GM13977 (cell line): ENCODE data around the gene ECPAS.
A peak's percentile ranks its signal among the peaks of the same experiment; 100 is the strongest.

Source experiments
- DNase-seq: peaks from one replicate; pipeline ENCODE4 v3.0.0; 2012; ENCODE audit warnings: low spot score
- CTCF ChIP-seq: IDR thresholded peaks from 2 replicates; pipeline ENCODE4 v1.5.1; 2012; ENCODE audit warnings: mild to moderate bottlenecking, control low read depth; ENCODE audit not compliant: insufficient read depth; ENCODE audit errors: extremely low read depth, missing control alignments
- in situ Hi-C: fragments of 300-500 bp; cut with MboI; formaldehyde crosslinking; loops from one replicate; pipeline ENCODE4 v1.12.0; 2022; ENCODE audit warnings: low sequenced_read_pairs, low pct_unique_long_range_greater_than_20kb, mixed read lengths, inconsistent platforms; ENCODE audit not compliant: unreplicated experiment

The ECPAS gene, protein sequence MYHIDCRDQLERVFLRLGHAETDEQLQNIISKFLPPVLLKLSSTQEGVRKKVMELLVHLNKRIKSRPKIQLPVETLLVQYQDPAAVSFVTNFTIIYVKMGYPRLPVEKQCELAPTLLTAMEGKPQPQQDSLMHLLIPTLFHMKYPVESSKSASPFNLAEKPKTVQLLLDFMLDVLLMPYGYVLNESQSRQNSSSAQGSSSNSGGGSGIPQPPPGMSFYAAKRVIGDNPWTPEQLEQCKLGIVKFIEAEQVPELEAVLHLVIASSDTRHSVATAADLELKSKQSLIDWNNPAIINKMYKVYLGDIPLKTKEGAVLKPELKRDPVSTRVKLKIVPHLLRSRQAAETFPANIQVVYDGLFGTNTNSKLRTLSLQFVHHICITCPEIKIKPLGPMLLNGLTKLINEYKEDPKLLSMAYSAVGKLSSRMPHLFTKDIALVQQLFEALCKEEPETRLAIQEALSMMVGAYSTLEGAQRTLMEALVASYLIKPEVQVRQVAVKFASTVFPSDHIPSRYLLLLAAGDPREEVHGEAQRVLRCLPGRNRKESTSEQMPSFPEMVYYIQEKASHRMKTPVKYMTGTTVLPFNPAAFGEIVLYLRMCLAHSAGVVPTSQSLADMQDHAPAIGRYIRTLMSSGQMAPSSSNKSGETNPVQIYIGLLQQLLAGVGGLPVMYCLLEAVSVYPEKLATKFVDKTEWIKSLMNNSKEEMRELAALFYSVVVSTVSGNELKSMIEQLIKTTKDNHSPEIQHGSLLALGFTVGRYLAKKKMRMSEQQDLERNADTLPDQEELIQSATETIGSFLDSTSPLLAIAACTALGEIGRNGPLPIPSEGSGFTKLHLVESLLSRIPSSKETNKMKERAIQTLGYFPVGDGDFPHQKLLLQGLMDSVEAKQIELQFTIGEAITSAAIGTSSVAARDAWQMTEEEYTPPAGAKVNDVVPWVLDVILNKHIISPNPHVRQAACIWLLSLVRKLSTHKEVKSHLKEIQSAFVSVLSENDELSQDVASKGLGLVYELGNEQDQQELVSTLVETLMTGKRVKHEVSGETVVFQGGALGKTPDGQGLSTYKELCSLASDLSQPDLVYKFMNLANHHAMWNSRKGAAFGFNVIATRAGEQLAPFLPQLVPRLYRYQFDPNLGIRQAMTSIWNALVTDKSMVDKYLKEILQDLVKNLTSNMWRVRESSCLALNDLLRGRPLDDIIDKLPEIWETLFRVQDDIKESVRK (N-terminal part only)

GRCh38 chr9:111483858-111484571 is at the start of gene ECPAS:
TSS of gene ECPAS (minus strand) at chr9:111484383. CDS start at chr9:111472918, 11,465 bp downstream.
- no peak for TF ChIP-seq CTCF
- peak; percentile 91 for DNase-seq
- in situ Hi-C loops: no loop called here

DNA sequence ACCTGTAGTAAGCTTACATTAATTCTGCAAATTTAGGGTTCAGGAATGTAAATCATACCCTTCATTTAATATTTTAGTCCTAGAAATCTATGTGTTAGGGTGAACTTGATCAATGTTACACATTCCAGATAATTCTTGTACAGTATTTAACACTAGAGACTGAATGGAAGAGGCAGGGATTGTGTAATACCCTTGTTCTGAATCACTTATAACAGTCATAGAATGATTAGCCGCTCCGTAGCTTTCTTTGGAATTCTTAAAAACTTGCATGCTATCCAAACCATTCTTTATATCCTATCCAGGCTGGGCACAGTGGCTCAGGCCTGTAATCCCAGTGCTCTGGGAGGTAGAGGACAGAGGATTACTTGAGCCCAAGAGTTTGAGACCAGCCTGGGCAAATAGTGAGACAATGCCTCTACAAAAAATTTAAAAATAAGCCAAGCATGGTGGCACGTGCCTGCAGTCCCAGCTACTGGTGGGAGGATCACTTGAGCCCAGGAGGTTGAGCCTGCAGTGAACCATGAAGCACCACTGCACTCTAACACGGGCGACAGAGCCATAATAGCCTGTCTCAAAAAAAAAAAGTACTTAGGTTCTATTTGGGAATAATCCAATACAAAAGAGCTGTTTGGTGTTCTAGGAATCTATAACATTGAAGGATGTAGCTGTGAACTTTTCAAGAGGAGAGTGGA is 49.1 kb upstream of the ECPAS start:
- in situ Hi-C loops: no loop called here
- no peak for DNase-seq
- TF ChIP-seq CTCF: no peak

DNA sequence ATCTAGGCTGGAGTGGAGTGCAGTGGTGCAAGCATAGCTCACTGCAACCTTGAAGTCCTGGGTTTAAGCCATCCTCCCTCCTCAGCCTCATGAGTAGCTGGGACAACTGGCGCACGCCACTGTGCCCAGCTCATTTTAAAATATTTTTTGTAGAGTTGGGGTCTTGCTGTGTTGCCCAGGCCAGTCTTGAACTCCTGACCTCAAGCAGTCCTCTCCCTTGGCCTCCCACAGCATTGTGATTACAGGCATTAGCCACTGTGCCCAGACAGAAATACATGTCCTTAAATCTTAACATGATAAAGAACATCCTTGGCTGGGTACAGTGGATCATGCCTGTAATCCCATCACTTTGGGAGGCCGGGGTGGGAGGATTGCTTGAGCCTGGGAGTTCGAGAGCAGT is 47.5 kb upstream of the ECPAS start:
- no peak for DNase-seq
- in situ Hi-C loops: no loop called here
- no peak for TF ChIP-seq CTCF

DNA sequence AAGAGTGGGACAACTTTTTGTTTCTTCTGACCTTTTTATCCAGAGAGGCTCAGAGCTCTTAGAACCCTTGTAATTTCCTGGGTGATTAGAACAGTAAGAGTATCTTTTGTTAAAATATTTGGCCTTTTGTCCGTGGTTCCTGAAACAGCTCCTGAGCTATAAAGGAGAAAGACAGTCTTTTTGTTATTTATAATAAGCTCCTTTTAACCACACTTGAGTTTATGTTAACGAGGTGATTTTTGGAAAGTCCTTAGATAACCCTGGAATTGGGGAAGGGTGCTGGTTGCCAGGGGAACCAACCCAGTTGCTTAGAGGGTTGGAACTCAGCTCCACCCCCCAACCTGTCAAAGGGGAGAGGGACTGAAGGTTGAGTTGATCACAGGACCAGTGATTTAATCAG is 45.6 kb upstream of the ECPAS start:
- in situ Hi-C loops: no loop called here
- DNase-seq: no peak
- TF ChIP-seq CTCF: no peak

DNA sequence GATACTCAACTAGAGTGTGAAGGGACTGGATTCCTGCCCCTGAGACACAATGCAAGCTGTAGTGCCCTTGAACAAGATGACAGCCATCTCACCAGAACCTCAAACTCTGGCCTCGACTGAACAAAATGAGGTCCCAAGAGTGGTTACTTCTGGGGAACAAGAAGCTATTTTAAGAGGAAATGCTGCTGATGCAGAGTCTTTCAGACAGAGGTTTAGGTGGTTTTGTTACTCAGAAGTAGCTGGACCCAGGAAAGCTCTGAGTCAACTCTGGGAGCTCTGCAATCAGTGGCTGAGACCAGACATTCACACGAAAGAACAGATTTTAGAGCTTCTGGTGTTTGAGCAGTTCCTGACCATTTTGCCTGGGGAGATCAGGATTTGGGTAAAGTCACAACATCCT is 43.2 kb upstream of the ECPAS start:
- no peak for TF ChIP-seq CTCF
- in situ Hi-C loops: no loop called here
- no peak for DNase-seq
